Left renal cortex interstitium (tissue), 4 donors: ENCODE results near the gene DNAH7. TPM values are rescaled to one million over a fixed set of nuclear protein-coding genes. Genes with fewer than 3 reads are reported as not detected.

Source experiments
- DNase-seq, 4 donors: peaks; one replicate each; pipeline ENCODE4 v3.0.0-alpha.2; 2013; ENCODE audit warnings: low read depth in 4 of 4, low spot score in 2 of 4, missing footprints in 1 of 4
- polyA plus RNA-seq, 4 donors: library from polyadenylated mRNA; unstranded; fragments of 120-200 nt; gene quantifications; one replicate each; pipeline ENCODE4 v1.2.1, GENCODE V29; 2013; ENCODE audit not compliant: insufficient read length in 4 of 4

Gene DNAH7
- polyA plus RNA-seq, 4 donors = 5.3 to 9.4 (median 8.5) TPM

DNA sequence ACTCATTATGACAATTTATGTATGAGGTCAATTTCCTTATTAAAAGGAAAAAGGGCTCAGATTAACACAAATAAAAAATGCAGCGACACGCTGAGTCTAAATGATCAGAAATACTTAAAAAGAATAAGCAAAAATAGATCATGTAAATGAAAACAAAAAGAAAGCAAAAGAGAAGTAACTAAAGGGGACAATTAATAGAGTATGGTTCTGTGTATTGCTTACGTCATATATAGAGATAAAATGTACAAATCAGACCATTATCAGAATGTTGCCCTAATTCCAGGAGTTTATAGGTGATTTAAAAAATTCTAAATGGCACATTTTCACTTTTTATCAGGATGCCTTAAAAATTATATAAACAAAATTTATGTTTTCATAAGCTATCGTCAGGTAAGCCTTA lies 189.5 kb downstream of the DNAH7 start:
- DNase-seq = no peak

DNA sequence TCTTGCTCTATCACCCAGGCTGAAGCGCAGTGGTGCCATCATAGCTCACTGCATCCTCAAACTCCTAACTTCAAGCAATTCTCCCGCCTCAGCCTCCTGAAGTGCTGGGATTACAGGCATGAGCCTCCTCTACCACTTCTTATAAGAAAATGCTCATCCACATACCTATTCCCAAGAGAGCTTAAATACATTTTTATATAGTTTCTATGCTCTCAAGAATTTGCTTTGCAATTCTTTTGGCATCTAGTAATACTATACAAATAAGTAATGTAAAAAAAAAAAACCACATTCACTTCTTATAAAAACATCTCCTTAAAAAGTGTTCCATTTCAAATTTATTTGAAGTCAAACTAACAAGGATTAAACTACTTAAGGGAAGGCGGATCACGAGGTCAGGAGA lies 197.3 kb downstream of the DNAH7 start:
- DNase-seq = no peak

DNA sequence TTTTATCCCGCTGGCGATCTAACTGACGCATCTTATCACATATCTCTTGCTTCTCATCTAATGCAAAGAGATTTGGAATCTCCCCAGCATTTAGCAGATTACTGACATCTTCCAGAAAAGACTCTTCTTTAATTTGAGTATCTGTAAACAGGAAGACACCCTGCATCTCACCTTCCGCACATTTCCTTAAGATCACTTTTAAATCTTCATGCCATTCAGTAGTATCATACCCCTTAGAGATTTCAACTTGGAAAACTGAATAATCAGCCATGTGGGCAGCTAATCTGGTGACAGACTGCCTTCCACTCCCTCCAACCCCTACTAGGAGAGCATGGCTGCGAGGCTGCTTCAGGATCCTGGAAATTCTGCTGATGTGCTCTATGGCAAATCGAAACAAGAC lies 204.3 kb downstream of the DNAH7 start:
- no peak for DNase-seq

DNA sequence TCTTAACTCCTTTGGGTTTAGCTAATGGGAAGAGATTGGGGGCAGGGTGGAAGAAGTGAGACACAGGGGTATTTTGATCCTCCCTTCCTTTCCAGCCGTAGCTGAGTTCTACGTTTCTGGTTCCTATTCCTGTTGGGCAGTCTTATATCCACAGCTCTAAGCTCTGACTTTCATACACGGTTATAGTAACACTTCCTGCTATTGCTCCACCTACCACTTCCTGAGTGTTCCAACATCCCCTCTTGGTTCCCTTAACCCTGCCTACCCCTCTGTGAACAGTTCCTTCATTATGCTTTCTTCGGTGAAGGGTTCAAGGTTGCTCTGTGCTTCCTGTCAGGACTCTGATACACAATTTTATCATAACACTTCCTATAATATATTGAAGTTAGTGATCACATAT lies 205.1 kb downstream of the DNAH7 start:
- no peak for DNase-seq

DNA sequence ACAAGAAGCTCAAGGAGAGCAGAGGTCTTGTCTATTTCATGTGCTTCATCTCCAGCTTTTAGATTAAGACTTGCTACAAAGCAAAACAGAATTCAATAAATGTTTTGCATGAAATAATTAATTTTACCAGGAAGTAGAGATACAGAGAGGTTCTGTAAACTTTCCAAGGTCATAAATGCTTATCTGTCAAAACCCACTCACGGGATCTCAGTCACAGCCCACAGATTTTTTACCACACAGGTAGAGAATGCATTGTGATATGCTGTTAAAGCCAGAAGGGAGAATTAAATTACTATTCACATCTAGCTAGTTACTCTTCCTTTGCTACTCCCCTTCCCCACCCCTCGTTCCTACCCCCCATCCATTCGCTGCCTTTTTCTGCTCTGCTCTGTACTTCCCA lies 205.5 kb downstream of the DNAH7 start:
- DNase-seq = no peak

DNA sequence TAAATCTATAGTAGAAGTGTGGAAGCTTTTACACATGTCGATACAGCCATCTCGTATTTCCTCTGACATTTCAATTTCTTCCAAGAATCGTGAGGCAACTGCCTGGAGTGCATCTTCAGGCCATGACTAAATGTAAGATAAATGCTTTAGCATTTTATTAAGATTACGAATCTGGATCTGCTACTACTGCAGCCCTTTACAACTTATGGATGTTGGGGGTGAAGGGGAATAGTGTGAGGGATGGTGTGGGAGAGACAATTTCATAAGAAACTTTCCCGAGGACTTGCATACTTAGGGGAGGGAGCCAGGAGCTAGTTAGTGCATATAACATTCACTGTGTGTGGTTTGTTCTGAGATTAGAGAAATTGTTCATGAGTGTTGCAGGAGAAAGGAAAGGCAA lies 206.8 kb downstream of the DNAH7 start:
- no peak for DNase-seq

DNA sequence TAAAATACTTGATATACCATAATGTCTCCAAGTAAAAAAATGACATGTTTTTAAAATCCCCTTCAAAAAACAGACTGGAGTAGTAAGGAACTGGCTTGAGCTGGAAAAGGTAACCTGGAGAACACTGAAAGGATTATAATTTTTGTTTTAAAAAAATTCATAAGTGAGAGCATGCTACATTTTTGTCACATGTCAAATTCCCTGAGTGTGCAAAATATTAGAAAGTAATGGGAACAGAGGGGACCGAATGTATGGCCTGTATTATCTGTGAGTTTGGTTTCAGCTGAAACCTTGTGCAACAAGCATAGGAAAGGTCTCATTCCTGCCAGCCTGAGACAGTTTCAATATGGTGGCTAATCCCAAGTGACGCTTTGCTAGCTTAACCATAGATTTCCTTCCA lies 209.1 kb downstream of the DNAH7 start:
- no peak for DNase-seq

DNA sequence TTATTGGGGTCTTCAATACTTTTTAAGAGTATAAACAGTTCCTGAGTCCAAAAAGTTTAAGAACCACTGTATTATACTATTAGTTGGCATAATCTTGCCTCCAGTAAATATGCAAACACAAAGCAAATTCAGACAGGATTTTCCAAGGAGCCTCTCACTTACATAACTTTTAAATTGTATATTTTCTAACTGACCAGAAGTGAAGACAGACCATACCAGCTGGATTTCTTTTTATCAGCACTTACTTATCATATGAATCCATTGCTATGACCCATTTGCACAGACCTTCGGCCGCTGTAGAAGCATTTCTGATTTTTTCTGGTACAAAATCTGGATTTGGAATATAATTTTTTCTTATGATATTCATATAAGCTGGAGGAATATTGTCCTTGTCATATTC lies 211.5 kb downstream of the DNAH7 start:
- no peak for DNase-seq

DNA sequence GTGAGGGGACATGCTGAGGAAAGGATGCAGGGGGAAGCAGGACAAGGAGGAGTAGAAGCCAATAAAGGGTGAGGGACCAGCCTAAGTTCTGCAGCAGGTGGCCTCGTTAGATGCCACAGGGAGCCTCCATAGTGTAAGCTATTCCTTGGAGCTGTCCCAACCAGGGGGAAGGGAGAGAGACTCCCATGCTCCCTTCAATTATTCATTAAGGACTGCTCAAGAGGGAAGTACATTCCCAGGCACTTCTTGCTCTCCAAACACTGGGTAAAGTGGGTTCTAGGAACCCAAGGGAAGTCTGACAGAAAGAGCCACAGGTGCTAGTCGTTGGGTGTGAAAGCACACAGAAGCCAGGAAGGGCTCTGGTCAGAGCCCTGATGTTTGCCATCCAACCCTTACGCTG lies 217.9 kb downstream of the DNAH7 start:
- DNase-seq = no peak

DNA sequence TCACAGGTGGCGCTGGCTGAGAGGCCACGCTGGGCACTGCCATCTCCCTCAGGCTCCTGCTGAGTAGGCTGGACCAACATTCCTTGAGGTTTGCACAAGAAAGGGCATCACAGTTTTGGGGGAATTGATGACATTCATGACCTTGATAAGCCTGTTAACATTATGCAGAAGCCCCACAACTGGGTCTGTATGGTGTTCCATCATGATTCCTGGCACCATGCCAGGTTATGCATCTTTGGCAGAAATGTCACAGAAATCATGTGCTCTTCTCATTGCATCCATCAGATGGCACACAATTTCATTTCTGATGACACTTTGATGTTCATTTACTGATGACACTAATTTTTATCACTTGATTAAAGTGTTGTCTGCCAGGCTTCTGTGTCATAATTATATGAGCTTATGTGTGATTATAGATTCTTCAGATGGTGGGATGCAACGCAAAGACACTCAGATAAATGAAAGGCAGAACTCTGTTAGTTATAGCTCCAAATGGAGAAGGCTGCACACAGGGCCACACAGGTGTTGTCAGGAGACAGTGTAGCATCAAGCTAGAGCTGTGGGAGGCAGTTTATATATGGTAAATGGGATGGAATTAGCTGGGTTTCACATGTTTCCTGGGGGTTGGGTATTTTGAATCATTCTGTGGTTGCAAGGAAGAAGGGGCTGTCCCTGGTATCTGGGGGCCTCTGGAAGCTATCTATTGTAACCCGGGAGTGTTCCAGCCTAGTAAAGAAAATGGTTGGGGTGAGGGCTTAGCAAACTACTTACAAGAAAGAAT lies 220.3 kb downstream of the DNAH7 start:
- no peak for DNase-seq

DNA sequence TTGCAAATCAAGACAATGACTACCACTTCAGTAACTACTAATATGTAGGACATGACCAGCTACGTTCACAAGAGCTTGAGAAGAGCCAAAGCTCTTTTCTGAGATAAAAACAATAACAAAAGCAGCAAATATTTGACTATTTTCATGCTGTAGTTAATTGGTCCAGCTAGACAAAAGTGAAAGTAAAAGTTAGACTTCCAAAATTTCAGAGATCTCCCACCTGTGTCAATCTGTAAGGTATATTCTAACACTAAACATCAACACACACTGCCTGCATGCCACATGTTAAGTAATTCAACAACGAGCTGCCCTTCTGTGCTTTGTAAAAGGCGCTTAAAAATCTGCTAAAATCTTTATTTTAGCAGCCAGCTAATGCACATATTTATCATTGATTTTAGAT lies 225.7 kb downstream of the DNAH7 start:
- no peak for DNase-seq

DNA sequence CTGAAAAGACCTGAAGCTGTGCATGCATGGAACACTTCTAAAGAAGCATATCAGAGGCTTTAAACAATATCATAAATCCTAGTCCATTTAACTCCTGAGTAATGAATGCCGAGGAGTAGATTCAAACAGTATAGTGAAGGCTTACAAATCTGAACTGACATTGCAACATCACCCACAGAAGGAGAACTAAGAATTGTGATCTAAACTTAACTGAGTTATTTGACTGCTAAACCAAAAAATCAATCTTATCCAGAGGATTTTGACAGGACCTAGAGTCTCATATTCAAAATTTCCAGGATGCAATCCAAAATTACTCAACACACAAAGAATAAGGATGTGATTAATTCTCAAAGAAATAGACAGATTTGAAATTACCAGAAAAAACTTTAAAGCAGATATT lies 230.6 kb downstream of the DNAH7 start:
- no peak for DNase-seq

DNA sequence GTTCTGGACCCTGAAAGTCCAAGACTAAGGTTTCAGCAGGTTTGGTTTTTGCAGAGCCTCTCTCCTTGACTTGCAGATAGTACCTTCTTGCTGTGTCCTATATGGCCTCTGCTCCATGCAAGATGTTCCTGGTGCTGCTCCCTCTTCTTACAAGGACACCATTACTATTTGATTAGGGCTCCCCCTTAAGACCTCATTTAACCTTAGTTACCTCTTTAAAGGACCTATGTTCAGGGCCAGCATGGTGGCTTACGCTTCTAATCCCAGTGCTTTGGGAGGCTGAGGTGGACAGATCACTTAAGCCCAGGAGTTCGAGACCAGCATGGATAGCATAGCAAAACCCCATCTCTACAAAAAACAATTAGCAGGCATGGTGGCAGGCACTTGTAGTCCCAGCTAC lies 232.6 kb downstream of the DNAH7 start:
- no peak for DNase-seq

DNA sequence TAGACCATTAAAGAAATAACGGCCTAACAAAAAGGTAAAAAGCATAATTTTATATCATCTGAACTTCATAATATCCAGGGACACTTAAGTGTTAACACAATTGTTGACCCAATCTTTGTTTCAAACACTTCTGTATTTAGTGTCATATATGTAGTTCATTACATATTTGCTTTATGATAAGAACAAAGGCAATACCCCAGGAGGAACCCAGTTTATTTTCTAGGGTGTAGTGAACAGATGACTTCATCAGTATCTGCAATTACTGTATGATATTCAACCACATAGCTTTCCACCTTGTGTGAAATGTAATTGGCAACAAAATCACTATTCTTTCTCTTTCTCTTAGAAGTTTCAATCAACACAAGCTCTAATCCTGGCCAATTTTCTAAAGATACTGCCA lies 233.8 kb downstream of the DNAH7 start:
- no peak for DNase-seq

DNA sequence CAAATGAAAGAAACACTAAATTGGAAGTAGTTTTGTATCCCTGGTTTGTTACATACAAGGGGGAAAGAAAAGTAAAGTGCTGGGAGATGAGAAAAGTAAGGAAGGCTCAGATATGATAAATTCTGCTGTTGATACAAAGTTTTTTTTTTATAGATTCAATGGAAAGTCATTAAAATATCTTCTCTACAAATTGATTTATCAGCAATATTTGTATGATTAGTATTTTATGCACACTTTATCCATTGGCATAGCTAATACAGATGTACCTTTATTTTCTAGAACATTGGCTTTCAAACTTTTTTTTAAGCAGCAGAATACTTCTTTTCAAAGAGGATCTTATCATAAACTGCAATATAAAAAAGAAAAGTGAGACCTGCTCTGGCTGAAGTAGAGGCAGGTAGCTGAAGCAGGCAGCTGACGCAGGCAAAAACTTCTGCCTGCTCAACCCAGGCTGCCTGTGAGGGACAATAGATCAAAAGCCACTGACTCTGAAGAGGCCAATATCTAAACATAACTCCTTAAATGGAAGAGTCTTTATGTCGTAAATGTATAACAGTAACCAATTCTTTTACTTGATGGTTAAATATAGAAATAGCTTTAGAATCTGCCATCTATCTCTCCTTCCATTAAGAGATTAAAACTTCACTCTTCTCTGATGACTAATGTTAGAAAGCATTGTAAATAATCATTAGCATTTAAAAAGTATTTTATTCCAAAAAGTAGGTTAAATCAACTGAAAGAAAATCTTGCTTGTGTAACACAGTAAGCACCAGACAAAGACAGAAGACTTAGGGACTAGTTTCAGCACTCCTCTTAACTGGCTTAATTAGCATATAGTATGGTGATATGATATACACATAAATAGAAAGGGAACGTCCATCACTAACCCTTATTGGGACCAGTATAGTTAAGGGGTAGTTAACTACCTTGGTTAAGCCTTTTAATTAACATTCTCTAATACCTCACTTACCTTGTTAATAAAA lies 237.4 kb downstream of the DNAH7 start:
- no peak for DNase-seq

DNA sequence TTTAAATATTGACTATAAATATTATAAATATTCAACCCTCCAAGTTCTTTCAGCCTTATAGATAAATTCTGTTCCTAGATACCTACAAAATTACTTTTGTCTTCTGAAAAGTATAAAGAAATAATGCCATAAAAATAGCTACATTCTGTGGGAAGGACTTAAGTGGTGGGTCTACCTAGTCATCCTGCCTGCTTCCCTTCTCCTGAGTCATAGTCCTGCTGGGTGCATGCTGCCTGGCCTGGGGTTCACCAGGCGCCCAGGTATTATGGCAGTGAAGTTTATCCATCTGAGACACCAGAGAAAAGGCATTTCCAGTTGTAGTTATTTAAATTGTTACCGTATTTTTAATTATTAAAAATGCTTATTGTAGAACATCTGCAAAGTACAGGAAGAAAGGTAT lies 244.2 kb downstream of the DNAH7 start:
- DNase-seq = no peak

DNA sequence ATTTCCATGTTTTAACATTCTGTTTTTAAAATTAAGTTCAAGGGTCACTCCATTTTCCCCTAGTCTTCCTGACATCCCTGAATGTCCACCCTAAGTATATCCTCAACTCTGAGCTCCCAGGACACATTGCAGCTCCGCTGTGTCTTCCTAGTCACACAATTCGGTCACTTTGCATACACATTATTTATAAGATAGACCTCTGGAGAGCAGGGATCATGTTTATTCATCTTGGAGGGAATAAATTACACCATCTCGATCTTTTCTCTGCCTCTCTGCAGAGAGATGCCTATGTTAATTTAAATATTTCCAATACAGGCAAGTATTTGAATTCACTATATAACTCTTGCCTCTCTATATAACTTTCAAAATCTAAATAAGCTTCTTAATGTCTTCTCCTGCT lies 245.4 kb downstream of the DNAH7 start:
- no peak for DNase-seq

DNA sequence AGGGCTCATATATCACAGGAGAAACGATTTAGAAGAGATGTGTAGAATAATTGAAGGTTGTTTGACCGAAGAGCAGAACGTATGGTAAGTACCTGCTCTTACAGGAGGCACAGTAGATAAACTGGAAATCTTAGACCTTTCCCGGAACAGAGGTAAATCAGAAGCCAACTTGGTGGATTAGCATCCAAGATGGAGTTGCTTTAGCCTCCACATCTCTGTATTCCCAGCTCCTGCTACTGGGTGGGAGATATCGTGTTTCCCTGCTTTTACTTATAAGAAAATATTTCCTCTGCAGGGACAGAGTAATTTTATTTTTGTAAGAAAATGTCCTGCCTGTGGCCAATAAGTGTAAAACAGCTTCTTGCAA lies 247.1 kb downstream of the DNAH7 start:
- DNase-seq = no peak

DNA sequence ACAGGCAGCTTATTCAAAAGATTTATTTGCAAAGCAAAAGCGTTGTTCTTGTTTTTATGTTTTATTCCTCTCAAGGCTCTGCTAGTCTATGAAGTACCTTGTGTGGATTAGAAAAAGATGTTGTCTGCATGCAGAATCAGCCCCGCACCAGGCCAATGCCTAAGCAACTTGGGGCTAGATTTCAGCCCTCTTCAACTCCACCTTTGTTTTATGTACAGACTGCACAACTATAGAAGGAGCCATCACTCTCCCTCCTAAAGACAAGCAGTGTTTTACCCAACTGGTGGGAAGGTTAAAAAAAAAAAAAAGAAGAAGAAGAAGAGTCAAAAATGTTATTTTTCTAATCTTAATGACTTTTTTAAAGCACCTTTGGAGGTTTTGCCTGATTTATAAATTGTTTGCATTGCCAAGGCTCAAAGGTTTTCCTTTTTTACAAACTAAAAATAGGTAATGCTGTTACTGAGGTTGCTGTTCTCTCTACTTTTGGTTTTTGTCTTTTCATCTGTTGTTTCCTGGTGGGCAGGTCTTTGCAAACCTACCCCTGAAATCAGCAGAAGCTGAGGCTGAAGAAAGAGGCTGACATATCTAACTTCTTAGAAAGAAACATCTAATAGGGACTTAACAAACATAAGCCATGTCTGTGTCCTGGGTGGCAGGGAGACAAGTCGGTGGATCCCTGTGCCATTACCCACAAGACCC lies 247.6 kb downstream of the DNAH7 start:
- no peak for DNase-seq

DNA sequence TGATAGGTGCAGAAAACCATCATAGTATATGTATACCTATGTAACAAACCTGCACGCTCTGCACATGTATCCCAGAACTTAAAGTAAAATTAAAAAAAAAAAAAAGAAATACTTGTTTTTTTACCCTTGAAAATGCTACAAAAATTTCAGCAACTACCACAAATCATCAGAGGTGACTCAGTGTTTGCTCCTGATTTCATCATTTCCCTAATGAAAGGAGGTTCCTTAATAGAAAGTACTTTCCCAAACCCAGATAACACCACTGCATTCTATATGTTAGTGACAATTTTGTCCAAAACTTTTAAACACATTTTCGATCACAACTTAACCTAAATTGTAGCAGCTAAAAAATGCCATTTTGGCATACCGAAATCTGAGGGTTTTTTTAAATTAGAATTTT lies 248.3 kb downstream of the DNAH7 start:
- no peak for DNase-seq

DNA sequence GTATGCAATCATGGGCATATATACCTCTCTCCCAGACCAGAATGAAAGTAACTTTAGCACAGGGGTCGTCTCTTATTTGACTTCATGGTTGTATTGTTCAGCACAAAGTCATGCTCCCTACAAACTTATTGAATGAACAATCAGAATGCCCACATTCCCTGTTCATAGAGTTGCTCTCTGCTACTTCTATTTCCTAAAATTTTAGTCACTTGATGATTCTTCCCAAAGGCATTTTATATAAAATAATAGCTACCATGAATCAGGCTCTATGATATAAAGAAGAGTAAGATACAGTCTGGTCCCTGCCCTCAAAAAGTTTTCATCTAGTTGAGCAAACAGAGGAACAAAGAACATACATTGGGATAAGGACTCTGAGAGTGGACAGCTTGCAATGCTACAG lies 249.4 kb downstream of the DNAH7 start:
- DNase-seq = no peak
